Activated CD8-positive, alpha-beta memory T cell treated with anti-CD3 and anti-CD28 coated beads for 36 hours (primary cell): ENCODE measurements around the gene FMO4. TPM values are rescaled to one million over a fixed set of nuclear protein-coding genes. Genes with fewer than 3 reads are reported as not detected.
"Not testable (repeated sequence)": the region's sequence is repeated elsewhere in the genome, so short reads cannot be mapped to it uniquely, and the experiment has no call there.

ENCODE experiments used
- CTCF ChIA-PET: fragments of 350-600 bp; sonication (Branson Sonifier 250); formaldehyde crosslinking; loops from one replicate; lab custom pipeline; 2021; ENCODE audit warnings: antibody characterized with exemption; lab: Charles Lee
- POLR2A ChIA-PET: fragments of 350-600 bp; sonication (Branson Sonifier 250); formaldehyde crosslinking; loops from one replicate; lab custom pipeline; 2021; ENCODE audit warnings: antibody characterized with exemption; lab: Charles Lee
- total RNA-seq, 2 experiments: library from RNA; stranded (reverse); gene quantifications; one replicate each; pipeline ENCODE4 v1.2.3, GENCODE V29; 2021

FMO4 gene
- total RNA-seq, 2 experiments from 2014 or later = 1.0 to 1.4 TPM

DNA sequence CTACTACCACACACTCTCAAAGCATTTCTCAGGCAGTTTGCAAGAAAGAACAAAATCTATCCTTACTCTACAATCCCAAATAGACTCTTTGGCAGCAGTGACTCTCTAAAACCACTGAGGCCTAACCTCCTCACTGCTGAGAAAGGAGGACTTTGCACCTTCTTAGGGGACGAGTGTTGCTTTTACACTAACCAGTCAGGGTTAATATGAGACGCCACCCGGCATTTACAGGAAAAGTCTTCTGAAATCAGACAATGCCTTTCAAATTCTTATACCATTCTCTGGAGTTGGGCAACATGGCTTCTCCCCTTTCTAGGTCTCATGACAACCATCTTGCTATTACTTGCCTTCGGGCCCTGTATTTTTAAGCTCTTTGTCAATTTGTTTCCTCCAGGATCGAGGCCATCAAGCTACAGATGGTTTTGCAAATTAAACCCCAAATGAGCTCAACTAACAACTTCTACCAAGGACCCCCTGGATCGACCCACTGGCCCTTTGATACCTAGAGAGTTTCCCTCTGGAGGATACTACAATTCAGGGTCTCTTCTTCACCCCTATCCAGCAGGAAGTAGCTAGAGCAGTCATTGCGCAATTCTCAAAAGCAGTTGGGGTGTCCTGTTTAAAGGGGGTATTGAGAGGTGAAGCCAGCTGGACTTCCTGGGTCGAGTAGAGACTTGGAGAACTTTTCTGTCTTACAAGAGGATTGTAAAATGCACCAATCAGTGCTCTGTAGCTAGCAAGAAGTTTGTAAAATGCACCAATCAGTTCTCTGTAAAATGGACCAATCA is 2.0 kb upstream of the FMO4 start:
- ChIA-PET POLR2A (no interaction called here), CTCF (interaction anchor here (1.6 kb wide), 1 partner anchor 18 kb away, joined by 4 read pairs; no protein-coding TSS in a partner anchor)

DNA sequence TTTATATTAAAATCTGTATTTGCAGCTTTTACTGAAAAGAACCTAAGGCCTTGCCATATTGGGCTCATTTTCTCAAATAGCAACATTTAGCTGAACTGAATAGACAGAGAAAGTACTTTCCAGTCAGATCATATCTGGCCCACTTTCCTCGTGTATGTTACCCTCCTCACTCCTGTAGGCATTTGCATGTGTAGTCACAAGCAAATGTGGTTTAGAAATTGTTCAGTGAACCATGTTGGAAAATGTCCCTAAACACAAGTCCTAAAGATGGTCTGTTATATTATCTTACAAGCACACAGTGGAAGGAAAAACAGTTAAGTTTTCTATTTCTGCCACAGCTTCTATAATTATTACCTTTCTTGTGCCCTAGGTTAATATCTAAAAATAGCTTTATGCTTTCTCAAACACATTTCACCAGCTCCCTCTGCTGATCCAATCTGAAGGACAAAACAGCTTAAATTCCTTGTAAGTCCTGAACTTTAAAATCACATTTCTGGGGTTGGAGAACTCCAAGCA is 606 bp upstream of the FMO4 start:
- CTCF ChIA-PET = interaction anchor here (1.3 to 1.6 kb wide), 4 partner anchors 20 to 87 kb away, joined by 4 to 8 read pairs (median 4); no protein-coding TSS in a partner anchor
- POLR2A ChIA-PET = no interaction called here

DNA sequence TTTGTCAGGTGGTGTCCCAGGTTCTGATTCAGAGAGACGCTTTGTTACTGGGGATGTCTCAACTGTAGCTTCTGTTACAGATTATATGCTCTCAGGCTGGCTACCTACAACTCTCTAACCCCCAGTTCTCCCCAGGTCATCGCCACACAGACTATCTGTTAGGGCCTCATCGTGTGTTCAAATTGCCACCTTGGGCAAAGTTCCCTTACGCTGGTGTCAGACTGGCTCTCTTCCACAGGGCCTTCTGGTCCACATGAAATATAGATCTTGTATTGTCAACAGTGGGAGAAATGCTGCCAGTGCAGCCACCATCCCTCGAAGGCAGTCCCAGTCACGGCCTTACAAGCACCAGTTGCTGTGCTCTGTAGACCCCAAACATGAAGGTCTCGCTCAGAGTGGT is 15.3 kb downstream of the FMO4 start:
- ChIA-PET CTCF (no interaction called here), POLR2A (no interaction called here)

GRCh38 chr1:171334024-171334640 is 20.1 kb downstream of the FMO4 start:
- ChIA-PET POLR2A (interaction anchor here (0.6 kb wide), 1 partner anchor 1407 kb away, joined by 3 read pairs; no protein-coding TSS in a partner anchor), CTCF (interaction anchor here (1.2 kb wide), 1 partner anchor 94 kb away, joined by 3 read pairs; no protein-coding TSS in a partner anchor)

DNA sequence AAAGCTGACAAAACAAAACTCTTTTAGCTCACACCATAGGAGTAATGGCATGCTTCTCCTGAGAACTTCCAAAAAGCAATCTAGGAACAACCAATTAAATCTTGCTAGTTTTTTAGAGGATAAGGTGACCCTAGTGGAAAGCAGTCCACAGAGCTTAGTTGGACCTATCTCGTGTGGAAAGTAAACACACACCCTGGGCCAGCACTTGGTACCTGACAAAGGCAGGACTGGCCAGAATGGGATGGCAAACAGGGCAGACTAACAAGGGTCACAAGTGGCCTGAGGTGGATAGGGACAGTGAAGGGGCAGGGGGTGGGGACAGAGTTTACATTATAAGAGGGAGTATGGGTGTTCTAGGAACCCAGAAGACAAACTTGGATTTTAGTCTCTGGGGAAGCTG is 22.0 kb downstream of the FMO4 start:
- POLR2A ChIA-PET = no interaction called here
- CTCF ChIA-PET = no interaction called here

DNA sequence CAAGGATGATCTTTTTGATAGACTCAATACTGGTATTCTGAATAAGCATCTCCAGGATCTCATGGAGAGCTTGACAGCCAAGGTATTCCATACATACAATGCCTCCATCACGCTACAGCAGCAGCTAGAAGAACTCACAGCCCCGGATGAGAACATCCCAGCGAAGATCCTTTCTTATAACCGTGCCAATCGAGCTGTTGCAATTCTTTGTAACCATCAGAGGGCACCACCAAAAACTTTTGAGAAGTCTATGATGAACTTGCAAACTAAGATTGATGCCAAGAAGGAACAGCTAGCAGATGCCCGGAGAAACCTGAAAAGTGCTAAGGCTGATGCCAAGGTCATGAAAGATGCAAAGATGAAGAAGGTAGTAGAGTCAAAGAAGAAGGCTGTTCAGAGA is 25.4 kb downstream of the FMO4 start:
- CTCF ChIA-PET, POLR2A ChIA-PET: not testable (repeated sequence)

DNA sequence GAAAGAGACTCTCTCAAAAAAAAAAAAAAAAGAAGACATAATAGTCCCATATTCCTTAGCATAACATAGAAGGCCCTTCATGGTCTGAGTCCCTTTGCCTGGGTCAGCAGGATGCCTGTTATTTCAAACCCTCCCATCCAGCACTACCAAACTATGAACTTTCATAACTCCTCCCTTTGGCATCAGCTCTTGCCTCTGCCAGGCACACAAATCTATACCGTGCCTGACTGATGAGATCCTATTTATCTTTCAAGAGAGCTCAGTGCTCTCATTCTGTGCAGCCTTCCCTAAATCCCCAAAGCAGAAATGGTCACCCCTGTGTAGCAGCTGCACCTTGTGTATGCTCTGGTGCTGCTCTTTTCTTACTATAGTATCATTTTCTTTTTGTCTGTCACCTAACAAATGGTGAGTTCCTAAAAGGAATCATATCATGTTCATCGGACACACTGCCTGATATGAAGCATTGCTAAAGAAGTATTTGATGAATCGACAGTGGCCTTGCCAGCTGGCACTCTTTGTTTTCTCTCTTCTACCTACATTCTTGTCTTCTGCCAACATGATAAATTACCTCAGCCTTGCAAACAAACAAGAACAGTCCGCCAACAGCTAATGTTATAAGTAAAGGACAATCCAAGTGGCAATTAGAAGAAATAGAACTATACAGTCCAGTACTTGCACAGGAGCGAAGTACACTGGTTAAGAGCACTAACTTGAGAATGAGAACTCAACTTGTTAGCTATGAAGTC is 29.9 kb downstream of the FMO4 start:
- CTCF ChIA-PET = no interaction called here
- POLR2A ChIA-PET = no interaction called here

DNA sequence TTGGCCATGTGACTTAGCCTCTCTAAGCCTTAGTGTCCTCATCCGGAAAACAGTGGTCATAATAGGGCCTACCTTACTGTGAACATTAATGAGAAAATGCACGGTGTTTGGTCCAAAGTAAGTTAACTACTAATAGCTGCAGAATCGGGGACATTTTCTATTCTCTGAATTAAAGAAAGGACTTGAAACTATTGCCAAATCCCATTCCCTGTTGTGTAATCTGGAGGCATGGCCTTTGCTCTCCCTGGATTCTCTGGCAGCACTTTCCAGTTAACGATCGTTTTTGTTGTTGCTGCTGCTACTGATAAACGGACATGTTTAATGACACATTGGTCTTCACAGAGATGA is 30.5 kb downstream of the FMO4 start:
- CTCF ChIA-PET = no interaction called here
- POLR2A ChIA-PET = no interaction called here

- POLR2A ChIA-PET = no interaction called here
Observed at GRCh38 chr1:171345536-171345935, 31.6 kb downstream of the FMO4 start.

DNA sequence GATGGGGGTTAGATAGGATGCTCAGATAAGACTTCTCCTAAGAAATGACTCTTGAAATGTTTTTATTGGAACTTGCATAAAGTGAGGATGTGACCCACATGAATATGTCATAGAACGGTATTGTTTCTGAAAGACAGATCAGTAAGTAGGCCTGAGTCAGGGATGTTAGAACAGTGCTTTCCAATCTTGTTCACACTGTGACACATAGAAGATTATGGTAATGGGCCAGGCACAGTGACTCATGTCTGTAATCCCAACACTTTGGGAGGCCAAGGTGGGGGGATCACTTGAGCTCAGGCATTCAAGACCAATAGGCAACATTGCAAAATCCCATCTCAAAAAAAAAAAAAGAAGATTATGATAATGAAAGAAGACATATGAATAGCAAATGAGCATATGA is 32.9 kb downstream of the FMO4 start:
- POLR2A ChIA-PET = no interaction called here
- CTCF ChIA-PET = no interaction called here

More at GRCh38 chr1:171345536-171345935, 31.6 kb downstream of the FMO4 start:
- CTCF ChIA-PET = no interaction called here

- CTCF ChIA-PET = no interaction called here
- POLR2A ChIA-PET = no interaction called here
Observed at GRCh38 chr1:171350594-171350993, 36.6 kb downstream of the FMO4 start.

DNA sequence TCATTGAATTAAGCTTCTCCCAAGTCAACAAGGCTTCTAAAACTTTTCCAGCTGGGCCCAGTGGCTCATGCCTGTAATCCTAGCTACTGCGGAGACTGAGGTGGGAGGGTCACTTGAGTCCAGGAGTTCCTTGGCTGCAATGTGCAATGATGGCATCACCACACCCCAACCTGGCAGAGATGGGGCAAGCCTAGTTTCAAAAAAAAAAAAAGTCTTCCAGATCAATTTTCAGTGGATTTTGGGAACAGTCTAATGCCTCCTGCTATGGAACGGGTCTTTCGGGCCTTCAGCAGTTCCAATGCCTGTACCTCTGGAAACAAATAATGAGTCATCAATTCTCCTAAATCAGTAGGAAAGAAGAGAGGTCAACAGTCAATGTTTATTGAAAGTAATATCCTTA is 38.0 kb downstream of the FMO4 start:
- ChIA-PET POLR2A (no interaction called here), CTCF (no interaction called here)

DNA sequence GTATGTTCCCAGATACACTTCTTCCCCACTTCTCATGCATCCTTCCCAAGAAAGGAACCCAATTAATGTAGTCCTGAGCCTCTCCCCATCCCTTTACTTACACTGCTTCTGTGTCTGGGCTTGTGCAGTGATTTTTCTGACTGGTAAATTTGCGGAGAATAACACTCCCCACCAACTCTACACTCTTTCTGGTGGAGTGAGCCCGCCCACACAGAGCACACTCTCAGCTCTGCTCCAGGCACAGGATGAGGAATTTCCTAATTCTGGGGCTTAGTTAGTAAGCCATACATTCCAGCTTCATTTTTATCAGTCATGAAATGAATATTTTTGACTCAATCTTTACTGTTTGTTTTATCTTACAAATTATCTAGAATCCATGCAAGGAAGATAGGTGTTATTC is 38.6 kb downstream of the FMO4 start:
- ChIA-PET CTCF (no interaction called here), POLR2A (no interaction called here)

DNA sequence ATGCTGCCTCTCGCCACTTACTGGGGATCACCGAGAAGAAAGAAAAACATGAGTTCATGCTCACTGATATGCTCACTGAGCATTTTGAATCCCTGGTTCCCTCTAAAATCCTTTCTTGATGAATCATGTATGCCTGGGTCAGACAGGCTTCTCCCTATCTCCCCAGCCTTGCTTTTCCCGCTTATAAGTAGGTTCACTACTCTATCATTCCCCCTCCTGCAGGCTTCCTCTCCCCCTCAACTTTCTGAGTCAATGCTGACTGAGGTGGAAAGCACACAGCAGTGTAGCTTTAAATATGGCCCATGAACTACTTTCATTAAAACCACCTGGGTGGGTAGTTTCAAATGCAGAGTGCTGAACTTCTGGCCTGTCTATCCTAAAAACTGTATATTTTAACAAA is 41.7 kb downstream of the FMO4 start:
- POLR2A ChIA-PET = no interaction called here
- CTCF ChIA-PET = no interaction called here

DNA sequence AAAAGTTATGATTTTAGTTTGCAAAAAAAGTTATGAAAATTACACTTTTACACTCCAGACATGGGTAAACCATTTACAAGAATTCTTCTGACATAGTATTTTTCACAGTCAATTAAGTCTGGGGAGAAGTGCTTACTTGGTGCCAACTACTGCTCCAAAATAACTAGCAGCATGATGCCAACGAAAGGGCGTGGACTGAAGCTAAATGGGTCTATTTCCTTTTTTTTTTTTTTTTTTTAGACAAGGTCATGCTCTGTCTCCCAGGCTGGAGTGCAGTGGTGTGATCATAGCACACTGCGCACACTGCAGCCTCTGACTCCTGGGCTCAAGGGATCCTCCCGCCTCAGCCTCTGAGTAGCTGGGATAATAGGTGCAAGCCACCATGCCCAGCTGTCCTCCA is 43.2 kb downstream of the FMO4 start:
- CTCF ChIA-PET = no interaction called here
- POLR2A ChIA-PET = no interaction called here

GRCh38 chr1:171359355-171359648 is 45.3 kb downstream of the FMO4 start:
- CTCF ChIA-PET, POLR2A ChIA-PET: not testable (repeated sequence)

GRCh38 chr1:171359731-171360527 is 45.9 kb downstream of the FMO4 start:
- CTCF ChIA-PET, POLR2A ChIA-PET: not testable (repeated sequence)

GRCh38 chr1:171366085-171366484 is 52.1 kb downstream of the FMO4 start:
- ChIA-PET POLR2A (no interaction called here), CTCF (no interaction called here)

DNA sequence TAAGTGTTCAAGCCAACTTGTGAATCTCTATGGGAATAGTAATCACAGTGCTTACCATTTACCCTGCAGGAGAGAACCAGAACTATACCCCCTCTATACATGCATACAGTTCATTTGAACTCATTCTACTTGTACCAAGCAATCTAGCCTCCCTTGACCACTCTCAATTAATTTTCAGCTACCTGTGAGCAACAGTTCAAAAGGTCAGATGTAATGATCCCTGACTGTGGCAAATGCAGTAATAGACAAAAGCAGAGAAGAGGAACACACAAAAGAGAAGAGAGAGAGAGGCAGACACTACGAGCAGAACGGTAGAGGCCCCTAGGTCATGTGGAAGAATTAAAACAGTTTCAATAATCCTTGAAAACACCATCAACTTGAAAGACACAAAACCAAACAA is 52.8 kb downstream of the FMO4 start:
- ChIA-PET POLR2A (no interaction called here), CTCF (no interaction called here)

DNA sequence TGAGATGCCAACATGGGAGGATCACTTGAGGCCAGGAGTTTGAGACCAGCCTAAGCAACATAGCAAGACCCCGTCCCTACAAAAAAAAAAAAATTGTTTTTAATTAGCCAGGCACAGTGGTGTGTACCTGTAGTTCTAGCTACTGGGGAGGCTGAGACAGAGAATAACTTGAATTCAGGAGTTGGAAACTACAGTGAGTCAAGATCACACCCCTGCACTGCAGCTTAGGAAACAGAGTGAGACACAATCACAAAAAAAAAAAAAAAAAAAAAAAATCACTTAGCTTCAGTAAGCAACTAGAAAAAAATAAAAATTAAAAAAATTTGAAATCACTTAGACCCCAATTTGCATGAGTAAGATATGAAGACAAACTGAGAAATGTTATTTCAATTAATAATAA is 53.5 kb downstream of the FMO4 start:
- ChIA-PET POLR2A (no interaction called here), CTCF (no interaction called here)
